Karpas-422 (cell line): ENCODE data around the gene NMT1. TPM values are rescaled to one million over a fixed set of nuclear protein-coding genes. Genes with fewer than 3 reads are reported as not detected.

Experiments used
- DNase-seq: peaks from one replicate; pipeline ENCODE4 v3.0.0-alpha.2; 2015
- H2AFZ ChIP-seq: fragments of 200-600 bp; sonication (generic); 2 replicates; pipeline ENCODE4 v1.6.1; 2014; ENCODE audit warnings: antibody characterized with exemption, low read length, mixed read lengths
- H3K27ac ChIP-seq: fragments of 200-600 bp; sonication (generic); 2 replicates; pipeline ENCODE4 v1.5.1; 2014; ENCODE audit warnings: mild to moderate bottlenecking, low read length, moderate library complexity
- H3K27me3 ChIP-seq: fragments of 200-600 bp; sonication (generic); 2 replicates; pipeline ENCODE4 v1.6.1; 2014; ENCODE audit warnings: low read length, mixed read lengths
- H3K36me3 ChIP-seq: fragments of 200-600 bp; sonication (generic); 2 replicates; pipeline ENCODE4 v1.6.1; 2014; ENCODE audit warnings: low read length, mixed read lengths; ENCODE audit not compliant: insufficient read depth
- H3K4me1 ChIP-seq: fragments of 200-600 bp; sonication (generic); 2 replicates; pipeline ENCODE4 v1.6.1; 2014; ENCODE audit warnings: mild to moderate bottlenecking, low read length, mixed read lengths
- H3K4me2 ChIP-seq: fragments of 200-600 bp; sonication (generic); 2 replicates; pipeline ENCODE4 v1.6.1; 2014; ENCODE audit warnings: low read length, low read depth, mild to moderate bottlenecking; ENCODE audit not compliant: poor library complexity, severe bottlenecking
- H3K4me3 ChIP-seq: fragments of 200-600 bp; sonication (generic); 2 replicates; pipeline ENCODE4 v1.5.1; 2014; ENCODE audit warnings: mild to moderate bottlenecking, antibody characterized with exemption, low read length, mixed read lengths
- H3K79me2 ChIP-seq: fragments of 200-600 bp; sonication (generic); 2 replicates; pipeline ENCODE4 v1.6.1; 2014; ENCODE audit warnings: mild to moderate bottlenecking, low read length, mixed read lengths
- H3K9ac ChIP-seq: fragments of 200-600 bp; sonication (generic); 2 replicates; pipeline ENCODE4 v1.6.0; 2014; ENCODE audit warnings: low read length
- H3K9me2 ChIP-seq: fragments of 200-600 bp; sonication (generic), shearing (Covaris generic); replicated peaks from 2 replicates; pipeline ENCODE4 v1.6.0; 2014; ENCODE audit warnings: mild to moderate bottlenecking, low read length, moderate library complexity; ENCODE audit not compliant: insufficient read depth
- H3K9me3 ChIP-seq: fragments of 300-700, 200-600 bp; sonication (generic); 2 replicates; pipeline ENCODE4 v1.6.1; 2014; ENCODE audit warnings: low read length, mixed read lengths
- H4K20me1 ChIP-seq: fragments of 200-600 bp; sonication (generic); 2 replicates; pipeline ENCODE4 v1.6.1; 2014; ENCODE audit warnings: mild to moderate bottlenecking, antibody characterized with exemption, low read length, low read depth; ENCODE audit not compliant: insufficient read depth
- total RNA-seq: library from RNA; depleted of rRNA; stranded (reverse); fragments of >200 nt; shearing (Covaris generic); gene quantifications from 2 replicates; pipeline ENCODE4 v1.2.3, GENCODE V29; 2014; ENCODE audit warnings: low replicate concordance

Gene NMT1
- total RNA-seq, 1 experiment from 2014 or later = 48.5 TPM

DNA sequence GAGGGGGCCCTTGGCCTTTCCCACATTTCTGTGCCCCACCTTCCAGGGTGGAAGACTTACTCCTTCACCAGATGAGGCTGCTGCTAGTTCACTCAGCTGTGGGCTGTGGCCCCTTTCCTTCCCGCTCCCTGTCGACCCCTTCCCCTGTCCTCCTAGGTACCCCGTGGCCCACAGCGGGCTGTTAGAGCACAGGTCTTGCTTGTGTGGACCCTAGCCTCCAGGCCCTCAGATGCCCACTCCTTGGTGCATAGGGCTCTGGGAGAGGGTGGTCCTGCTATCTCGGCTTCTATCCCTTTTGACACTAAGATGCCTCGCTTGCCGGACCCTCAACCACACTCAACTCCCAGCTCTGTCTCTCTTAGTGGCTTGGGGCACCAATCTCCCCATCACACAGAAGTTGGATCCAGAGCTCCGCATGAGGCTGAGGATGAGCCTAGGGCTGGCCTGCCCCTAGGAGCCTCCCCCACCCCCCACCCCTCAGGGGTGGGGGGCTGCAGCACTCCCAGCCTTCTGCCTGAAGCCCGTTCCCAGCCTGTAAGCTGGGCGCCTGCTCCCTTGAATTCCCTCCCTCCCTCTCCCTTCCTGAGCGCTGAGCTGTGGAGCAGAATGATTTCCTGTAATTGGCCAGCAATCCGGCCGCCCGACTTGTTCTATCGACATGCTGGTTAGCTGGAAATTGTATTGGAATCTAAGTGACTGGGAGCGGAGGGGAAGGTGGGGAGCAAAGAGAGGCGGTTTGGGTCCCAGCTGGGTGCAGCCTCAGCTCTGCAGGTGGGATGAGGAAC, 40.6 kb upstream of the NMT1 start:
- no peak overlapping the region for H3K4me3 ChIP-seq
- H4K20me1 ChIP-seq = peaks cover 16% of the 10 kb centered on the region; the same call in 1 of the 2 replicates
- no peaks in the 10 kb centered on the region for H3K27me3 ChIP-seq
- no peaks in the 10 kb centered on the region for H3K79me2 ChIP-seq
- no peaks in the 10 kb centered on the region for H3K9me3 ChIP-seq
- H3K27ac ChIP-seq = no peak overlapping the region
- H3K4me2 ChIP-seq = no peak overlapping the region
- no peak overlapping the region for H2AFZ ChIP-seq
- H3K4me1 ChIP-seq = peaks cover 27% of the 10 kb centered on the region
- no peak overlapping the region for H3K9ac ChIP-seq
- H3K36me3 ChIP-seq = no peaks in the 10 kb centered on the region
- H3K9me2 ChIP-seq = no peaks in the 10 kb centered on the region
- no peak for DNase-seq

DNA sequence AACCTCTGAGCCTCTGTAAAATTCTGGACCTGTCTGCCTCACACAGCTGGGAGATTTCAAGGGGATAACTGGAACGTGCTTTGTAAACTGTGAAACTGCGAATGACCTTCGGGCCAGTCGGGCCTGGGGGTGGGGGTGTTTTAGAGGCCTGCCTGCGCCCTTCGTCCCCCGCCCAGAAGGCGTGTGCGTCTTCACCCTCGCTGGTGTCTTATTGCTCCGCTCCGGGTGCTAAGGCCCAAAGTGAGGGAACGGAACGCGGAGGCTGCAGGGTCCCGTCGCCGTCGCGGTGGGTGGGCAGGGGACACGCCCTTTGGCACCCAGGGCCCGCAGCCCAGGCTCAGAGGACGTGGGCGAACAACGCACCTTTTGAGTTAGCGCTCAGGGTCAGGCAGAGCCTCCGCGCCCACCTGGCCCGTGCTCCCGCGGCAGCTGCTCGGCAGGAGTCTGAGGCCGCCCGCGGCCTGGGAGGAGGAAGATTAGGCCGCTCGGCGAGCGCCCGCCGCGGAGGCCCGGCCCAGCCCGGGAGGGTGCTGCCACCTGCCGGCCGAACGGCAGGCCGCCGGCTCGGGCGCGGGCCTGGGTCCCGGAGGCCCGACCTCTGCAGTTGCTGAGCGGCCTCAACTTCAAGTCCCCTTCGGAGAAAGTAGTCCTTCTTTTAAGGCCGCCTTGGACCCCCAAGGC, 39.4 kb upstream of the NMT1 start:
- no peaks in the 10 kb centered on the region for H3K27me3 ChIP-seq
- no peaks in the 10 kb centered on the region for H3K36me3 ChIP-seq
- H3K4me3 ChIP-seq = peak overlapping the region; percentile 35; the same call in 1 of the 2 replicates
- no peaks in the 10 kb centered on the region for H3K79me2 ChIP-seq
- H3K9me3 ChIP-seq = no peaks in the 10 kb centered on the region
- peaks cover 27% of the 10 kb centered on the region for H3K4me1 ChIP-seq
- H3K9me2 ChIP-seq = no peaks in the 10 kb centered on the region
- H3K9ac ChIP-seq = peak overlapping the region; percentile 40; the same call in 1 of the 2 replicates
- peak overlapping the region; percentile 65; the same call in 1 of the 2 replicates for H3K27ac ChIP-seq
- DNase-seq = peak; percentile 87
- peak overlapping the region; percentile 62 for H3K4me2 ChIP-seq
- H4K20me1 ChIP-seq = peaks cover 16% of the 10 kb centered on the region; the same call in 1 of the 2 replicates
- H2AFZ ChIP-seq = 0 out of 2 replicates have a peak overlapping the region, but pooled peaks have one; percentile 48

DNA sequence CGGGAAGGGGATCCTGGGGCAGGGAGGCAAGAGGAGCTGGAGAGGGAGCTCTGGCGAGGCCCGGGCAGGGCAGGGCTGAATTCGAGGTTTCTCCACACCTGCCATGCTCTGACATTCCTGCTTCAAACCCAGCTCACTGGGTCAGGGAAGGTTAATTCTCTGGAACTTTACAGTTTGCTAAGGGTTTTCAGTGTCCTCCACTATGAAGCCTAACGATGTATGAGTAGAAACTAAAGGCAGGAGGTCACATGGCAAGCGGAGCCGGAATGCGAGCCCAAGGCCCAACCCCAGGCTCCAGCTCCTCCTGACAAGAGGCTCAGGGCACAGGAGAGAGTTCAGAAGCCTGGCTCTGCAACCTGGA, 38.8 kb upstream of the NMT1 start:
- Histone ChIP-seq H3K9me2 (no peaks in the 10 kb centered on the region), H3K4me2 (peak overlapping the region; percentile 62), H3K79me2 (no peaks in the 10 kb centered on the region), H2AFZ (0 out of 2 replicates have a peak overlapping the region, but pooled peaks have one; percentile 48), H3K9ac (peak overlapping the region; percentile 40), H3K36me3 (no peaks in the 10 kb centered on the region), H3K9me3 (no peaks in the 10 kb centered on the region), H4K20me1 (peaks cover 16% of the 10 kb centered on the region; the same call in 1 of the 2 replicates), H3K4me3 (peak overlapping the region; percentile 35; the same call in 1 of the 2 replicates), H3K4me1 (peaks cover 27% of the 10 kb centered on the region), H3K27ac (peak overlapping the region; percentile 65), H3K27me3 (no peaks in the 10 kb centered on the region)
- no peak for DNase-seq

DNA sequence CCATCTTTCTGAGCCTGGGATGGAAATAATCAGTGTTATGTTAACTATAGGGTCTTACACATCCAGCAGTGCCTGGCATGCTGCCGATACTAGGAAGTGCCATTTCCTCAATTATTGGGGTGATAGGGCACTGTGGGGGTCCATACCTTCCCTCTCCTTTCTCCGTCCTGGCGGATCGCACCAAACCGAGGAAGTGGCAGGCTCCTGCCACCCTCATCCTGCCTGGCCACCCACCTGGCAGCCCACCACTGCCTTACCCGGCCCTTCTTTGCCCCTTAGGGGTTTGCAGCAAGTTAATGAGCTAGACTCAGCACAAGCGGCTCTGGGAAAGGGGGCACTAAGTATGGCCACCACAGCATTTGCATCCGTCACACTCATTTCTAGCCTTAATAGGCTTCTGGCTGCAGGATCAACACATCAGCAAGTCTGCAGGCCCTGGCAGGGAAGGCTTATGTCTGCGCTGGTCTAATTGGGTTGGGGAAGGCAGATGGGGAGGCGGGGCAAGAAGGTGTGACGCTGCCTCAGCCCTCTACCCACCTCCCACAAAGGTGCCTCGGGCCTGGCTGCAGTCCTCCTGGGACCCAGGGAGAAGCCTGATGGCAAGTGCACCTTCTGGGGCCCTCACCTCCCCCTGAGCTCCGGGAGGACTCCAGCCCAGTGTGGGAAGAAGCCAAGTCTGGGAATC, 38.3 kb upstream of the NMT1 start:
- H2AFZ ChIP-seq = no peak overlapping the region
- no peaks in the 10 kb centered on the region for H3K79me2 ChIP-seq
- no peaks in the 10 kb centered on the region for H3K9me3 ChIP-seq
- peak; percentile 93 for DNase-seq
- peaks cover 16% of the 10 kb centered on the region; the same call in 1 of the 2 replicates for H4K20me1 ChIP-seq
- H3K36me3 ChIP-seq = no peaks in the 10 kb centered on the region
- peak overlapping the region; percentile 35; the same call in 1 of the 2 replicates for H3K4me3 ChIP-seq
- peak overlapping the region; percentile 62 for H3K4me2 ChIP-seq
- H3K27ac ChIP-seq = peak overlapping the region; percentile 65
- H3K4me1 ChIP-seq = peaks cover 27% of the 10 kb centered on the region
- peak overlapping the region; percentile 40 for H3K9ac ChIP-seq
- no peaks in the 10 kb centered on the region for H3K9me2 ChIP-seq
- no peaks in the 10 kb centered on the region for H3K27me3 ChIP-seq

DNA sequence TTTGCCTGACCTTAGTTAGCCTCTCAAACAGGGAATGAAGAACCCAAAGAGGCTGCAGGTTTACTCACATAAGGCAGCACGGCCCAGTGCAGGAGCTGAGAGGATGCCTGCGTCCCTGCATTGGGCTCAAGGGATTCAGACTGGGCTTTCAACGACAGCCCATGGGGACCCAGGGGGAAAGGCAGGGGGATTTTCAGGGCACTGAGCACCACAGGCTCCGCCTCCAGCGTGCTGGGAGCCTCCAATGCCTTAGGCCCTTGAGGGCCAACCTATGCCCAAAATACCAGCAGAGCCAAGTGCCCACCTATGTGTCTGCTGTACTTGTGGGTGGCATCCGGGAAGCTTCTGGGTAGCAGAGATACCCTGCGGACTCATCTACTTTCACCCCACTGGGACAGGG, 32.0 kb upstream of the NMT1 start:
- no peaks in the 10 kb centered on the region for H3K27me3 ChIP-seq
- H3K79me2 ChIP-seq = no peaks in the 10 kb centered on the region
- no peak overlapping the region for H3K27ac ChIP-seq
- 0 out of 2 replicates have a peak, but pooled peaks cover 5% of the 10 kb centered on the region for H3K36me3 ChIP-seq
- H3K4me2 ChIP-seq = no peak overlapping the region
- no peaks in the 10 kb centered on the region for H3K9me3 ChIP-seq
- H3K4me1 ChIP-seq = peaks cover under 1% of the 10 kb centered on the region; the same call in 1 of the 2 replicates
- H2AFZ ChIP-seq = no peak overlapping the region
- H3K9me2 ChIP-seq = no peaks in the 10 kb centered on the region
- no peak for DNase-seq
- H4K20me1 ChIP-seq = no peaks in the 10 kb centered on the region
- no peak overlapping the region for H3K9ac ChIP-seq
- H3K4me3 ChIP-seq = no peak overlapping the region

DNA sequence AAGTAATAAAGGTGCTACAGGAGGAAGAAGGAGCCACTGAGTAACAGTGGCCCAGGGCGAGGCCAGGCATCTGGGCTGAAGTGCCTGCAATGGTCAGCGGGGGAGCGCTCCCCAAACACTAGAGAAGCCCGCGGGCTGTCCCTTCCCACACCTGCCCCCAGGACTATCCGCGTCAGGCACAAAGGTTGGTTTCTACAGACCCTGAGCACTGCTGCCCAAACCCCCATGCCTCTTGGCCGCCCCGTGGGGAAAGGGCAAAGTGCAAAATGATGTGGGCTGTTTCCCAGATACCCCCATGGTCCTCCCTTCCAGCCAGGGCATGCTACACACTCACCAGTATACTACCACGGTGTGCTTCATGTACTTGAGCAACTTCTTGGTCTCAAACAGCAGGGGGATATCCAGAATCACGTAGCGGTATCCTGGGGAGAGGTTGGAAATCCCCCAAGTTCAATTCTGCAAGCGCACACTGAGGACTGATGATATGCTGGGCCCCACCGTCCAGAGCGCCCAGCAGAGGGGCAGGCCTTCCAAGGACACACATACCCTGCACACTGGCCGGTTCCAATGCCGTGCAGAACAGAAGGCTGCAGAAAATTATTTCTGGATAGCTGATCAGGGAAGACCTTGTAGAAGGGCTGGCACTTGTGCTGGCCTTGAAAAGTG, 31.2 kb upstream of the NMT1 start:
- Histone ChIP-seq H3K9ac (no peak overlapping the region), H3K4me2 (no peak overlapping the region), H3K4me3 (no peak overlapping the region), H3K79me2 (no peaks in the 10 kb centered on the region), H3K4me1 (peaks cover 4% of the 10 kb centered on the region), H4K20me1 (peaks cover 3% of the 10 kb centered on the region; the same call in 1 of the 2 replicates), H3K27ac (no peak overlapping the region), H3K9me3 (no peaks in the 10 kb centered on the region), H3K9me2 (no peaks in the 10 kb centered on the region), H3K27me3 (no peaks in the 10 kb centered on the region), H3K36me3 (0 out of 2 replicates have a peak, but pooled peaks cover 7% of the 10 kb centered on the region), H2AFZ (no peak overlapping the region)
- no peak for DNase-seq

GRCh38 chr17:45030733-45031132, 30.4 kb upstream of the NMT1 start:
- Histone ChIP-seq H3K27ac (no peak overlapping the region), H3K36me3 (0 out of 2 replicates have a peak, but pooled peaks cover 7% of the 10 kb centered on the region), H3K4me2 (no peak overlapping the region)

More at GRCh38 chr17:45030733-45031132, 30.4 kb upstream of the NMT1 start:
- Histone ChIP-seq H3K27me3 (no peaks in the 10 kb centered on the region), H2AFZ (no peak overlapping the region), H3K9me2 (no peaks in the 10 kb centered on the region), H3K79me2 (no peaks in the 10 kb centered on the region), H3K4me1 (peaks cover 12% of the 10 kb centered on the region), H3K9ac (no peak overlapping the region), H4K20me1 (peaks cover 7% of the 10 kb centered on the region; the same call in 1 of the 2 replicates), H3K9me3 (no peaks in the 10 kb centered on the region), H3K4me3 (no peak overlapping the region)
- DNase-seq = no peak
